ENCODE results near the gene CACNA1C.

CACNA1C gene

DNA sequence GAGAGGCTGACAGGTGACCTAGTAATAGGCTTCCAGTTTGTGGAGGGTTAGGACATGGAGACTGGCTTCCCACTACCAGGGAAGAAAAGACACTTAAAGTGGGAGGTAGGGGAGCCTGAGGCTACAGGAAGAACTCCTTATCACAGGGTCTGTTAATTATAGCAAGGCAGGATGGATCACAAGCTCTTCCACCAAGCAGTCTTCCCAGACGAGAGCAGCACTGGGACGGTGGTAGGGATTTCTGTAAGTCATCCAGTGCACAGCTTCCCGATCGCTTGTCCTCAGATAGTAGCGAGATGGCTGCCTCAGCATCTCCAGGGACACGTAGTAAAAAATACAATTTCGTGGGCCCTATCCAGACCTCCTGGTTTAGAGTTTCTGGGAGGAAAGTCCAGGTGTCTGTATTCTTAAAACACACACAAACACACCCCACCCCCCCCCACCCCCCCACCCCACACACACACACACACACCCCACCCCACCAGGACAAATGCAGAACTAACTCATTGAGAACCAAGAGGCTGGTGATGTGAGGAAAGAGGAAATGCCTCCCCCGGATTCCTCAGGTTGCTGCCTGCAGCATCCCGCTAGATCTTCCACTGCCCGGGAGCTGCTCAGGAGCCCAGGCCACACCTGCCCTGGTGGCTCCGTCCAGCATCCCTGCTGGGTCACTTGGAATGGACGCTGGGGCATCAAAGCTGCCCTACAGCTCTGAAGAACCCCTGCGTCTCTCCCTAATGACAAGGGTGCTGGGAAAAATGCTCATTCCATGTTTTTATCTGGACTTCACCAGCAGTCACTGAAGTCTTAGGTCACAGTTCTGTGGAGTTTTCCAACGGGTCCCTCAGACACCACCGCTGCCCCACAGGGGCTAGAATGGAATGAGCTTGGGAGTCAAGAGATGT, 307.2 kb downstream of the CACNA1C start:
- TF ChIP-seq GATA3 (IDR thresholded peaks at IDR 0.05; ENCODE audit: low read depth, low read length) (no peak), GATA2 (IDR thresholded peaks at IDR 0.05; ENCODE audit: low read depth, low read length) (no peak)

DNA sequence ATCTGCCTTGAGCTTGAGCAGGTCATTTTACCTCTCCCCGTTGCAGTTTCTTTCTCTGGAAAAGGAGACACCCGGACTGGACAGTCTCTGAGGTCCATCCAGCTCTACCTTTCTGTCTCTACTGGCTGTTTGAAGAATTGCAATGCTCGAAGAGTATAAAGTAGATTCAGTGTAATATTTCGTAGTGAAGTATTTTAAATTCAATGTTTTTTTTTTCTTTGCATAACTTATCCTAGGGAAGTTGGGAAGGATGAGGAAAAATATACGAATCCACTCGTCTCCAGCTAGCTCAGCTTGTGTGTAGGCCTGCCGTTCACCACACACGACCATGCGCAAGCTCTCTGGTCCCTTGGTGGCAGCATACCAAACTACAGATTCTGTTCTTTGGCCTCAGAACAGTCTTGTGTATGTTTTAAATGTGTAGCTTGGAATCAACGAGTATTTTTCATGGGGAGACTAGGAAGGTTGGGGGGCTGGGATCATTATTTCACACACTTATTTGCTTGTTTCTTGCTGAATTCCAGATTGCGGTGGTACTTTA, 307.9 kb downstream of the CACNA1C start:
- TF ChIP-seq GATA2 (IDR thresholded peaks at IDR 0.05; ENCODE audit: low read depth, low read length) (no peak), GATA3 (IDR thresholded peaks at IDR 0.05; ENCODE audit: low read depth, low read length) (no peak)

DNA sequence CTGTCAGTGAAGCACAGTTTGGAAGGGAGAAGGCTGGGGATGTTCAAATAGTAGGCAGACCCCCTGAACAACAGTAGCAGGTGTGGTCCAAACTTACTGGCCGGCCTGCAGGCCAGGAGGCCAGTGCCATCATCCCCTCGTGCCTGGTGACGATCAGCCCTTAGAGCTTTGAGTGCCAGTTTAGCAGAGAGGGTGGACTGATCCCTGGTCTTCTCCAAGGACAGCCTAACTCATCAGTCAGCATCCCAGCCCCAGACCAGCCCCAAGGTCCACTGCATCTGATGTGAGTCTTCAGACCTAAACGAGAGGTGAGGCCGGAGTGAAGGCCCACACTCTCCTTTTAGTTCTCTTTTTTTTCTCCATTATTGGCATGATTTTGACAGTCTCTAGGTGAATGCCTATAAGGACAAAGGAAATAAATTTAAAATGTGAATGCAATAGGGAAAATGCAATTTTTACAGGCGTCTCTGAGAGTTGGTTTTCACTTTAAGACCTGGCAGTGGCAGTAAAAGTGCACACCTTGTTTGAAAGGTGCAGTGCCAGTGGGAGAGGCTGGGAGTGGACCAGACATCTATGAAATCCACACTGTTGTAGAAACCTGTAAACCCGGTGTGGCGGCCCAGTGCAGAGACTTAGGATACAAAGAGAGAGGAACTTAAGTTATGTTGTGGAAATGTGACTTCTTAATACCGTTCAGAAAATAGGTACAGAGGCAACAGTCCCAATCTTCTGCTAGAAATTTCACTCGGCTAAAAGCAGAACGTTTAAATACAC, 311.2 kb downstream of the CACNA1C start:
- no peak for TF ChIP-seq GATA3 (IDR thresholded peaks at IDR 0.05; ENCODE audit: low read depth, low read length)
- no peak for TF ChIP-seq GATA2 (IDR thresholded peaks at IDR 0.05; ENCODE audit: low read depth, low read length)

DNA sequence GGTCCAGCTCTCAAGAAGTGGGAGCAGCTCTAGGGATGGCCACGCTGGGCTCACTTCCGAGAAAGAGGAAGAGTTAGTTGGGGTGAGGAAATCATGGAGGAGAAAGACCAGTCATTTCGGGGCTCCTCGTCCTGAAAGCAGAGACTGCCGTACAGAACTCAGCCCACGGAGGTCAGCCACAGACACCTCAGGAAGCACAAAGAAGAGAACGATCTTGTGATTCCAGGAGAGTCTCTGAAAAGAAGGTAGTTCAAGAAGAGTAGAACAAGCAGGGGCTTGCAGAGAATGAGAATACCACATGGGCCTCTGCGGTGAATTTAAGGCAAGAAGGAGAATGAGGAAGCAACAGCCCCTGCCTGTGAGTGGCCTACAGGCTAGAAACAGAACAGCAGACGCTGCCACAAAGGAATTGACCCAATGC, 311.9 kb downstream of the CACNA1C start:
- TF ChIP-seq GATA3 (IDR thresholded peaks at IDR 0.05; ENCODE audit: low read depth, low read length) (no peak), GATA2 (IDR thresholded peaks at IDR 0.05; ENCODE audit: low read depth, low read length) (no peak)

DNA sequence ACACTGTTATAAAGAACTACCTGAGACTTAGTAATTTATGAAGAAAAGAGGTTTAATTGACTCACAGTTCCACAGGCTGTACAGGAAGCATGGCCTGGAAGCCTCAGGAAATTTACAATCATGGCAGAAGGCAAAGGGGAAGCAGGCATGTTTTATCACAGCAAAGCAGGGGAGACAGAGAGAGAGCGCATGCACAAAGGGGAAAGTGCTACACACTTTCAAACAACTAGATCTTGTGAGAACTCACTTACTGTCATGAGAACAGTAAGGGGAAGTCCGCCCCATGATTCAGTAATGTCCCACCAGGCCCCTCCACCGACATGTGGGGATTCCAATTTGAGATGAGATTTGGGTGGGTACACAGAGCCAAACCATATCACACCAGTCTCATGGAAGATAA, 313.9 kb downstream of the CACNA1C start:
- no peak for TF ChIP-seq GATA3 (IDR thresholded peaks at IDR 0.05; ENCODE audit: low read depth, low read length)
- TF ChIP-seq GATA2 (IDR thresholded peaks at IDR 0.05; ENCODE audit: low read depth, low read length): no peak

DNA sequence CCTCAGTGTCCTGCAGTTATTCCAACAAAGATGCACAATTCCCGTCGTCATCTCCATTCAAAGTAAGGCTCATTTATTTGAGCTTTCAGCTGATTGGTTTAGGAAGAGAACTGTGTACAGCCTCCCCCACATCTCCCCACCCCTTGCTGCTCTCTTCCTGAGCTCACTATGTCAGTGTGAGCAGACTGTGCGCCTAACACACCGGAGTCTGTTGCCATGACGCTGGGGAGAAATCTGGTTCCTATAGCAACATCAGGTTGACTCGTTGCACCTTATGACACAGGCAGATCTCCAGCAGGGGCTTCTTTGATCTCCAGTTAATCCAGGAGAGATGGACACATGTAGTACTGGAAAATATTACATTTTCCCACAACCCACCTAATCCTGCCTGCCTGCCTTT, 319.4 kb downstream of the CACNA1C start:
- TF ChIP-seq GATA2 (IDR thresholded peaks at IDR 0.05; ENCODE audit: low read depth, low read length) (no peak), GATA3 (IDR thresholded peaks at IDR 0.05; ENCODE audit: low read depth, low read length) (no peak)

DNA sequence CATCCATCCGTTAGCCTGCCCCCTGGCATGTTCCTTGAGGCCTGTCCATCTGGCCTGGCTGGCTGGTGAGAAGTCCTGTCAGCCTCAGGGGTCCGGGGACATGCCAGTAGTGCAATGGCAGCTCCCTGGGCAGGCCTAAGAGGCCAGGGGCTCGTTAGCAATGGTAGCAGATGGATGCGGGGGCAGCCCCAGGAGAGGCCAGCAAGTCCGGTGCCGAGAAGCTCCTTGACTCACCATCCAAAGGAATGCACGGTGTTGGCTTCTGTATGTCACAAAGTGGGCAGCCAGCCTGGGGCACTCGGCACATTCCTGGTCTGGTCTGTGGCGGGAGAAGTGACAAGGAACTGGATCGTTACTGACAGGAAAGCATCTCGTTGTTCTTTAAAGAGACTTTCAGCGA, 319.9 kb downstream of the CACNA1C start:
- TF ChIP-seq GATA3 (IDR thresholded peaks at IDR 0.05; ENCODE audit: low read depth, low read length) (no peak), GATA2 (IDR thresholded peaks at IDR 0.05; ENCODE audit: low read depth, low read length) (no peak)

DNA sequence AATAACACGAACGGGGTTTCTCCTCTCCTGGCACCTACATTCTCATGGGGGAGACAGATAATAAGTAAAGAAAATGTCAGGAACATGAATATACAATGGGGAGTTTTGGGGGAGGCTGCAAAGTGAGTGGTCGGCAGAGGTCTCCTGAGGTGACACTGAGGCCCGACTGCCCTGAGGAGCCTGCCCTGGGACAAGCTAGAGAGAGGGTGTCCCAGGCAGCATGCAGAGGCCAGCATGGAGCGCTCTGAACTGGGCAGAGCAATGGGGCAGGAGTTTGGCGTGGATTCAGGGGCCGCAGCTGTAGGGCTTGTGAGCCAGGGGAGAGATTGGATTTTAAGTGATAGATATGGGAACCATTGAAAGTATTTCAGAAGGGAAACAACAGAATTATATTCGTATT, 320.5 kb downstream of the CACNA1C start:
- TF ChIP-seq GATA2 (IDR thresholded peaks at IDR 0.05; ENCODE audit: low read depth, low read length) (no peak), GATA3 (IDR thresholded peaks at IDR 0.05; ENCODE audit: low read depth, low read length) (no peak)

DNA sequence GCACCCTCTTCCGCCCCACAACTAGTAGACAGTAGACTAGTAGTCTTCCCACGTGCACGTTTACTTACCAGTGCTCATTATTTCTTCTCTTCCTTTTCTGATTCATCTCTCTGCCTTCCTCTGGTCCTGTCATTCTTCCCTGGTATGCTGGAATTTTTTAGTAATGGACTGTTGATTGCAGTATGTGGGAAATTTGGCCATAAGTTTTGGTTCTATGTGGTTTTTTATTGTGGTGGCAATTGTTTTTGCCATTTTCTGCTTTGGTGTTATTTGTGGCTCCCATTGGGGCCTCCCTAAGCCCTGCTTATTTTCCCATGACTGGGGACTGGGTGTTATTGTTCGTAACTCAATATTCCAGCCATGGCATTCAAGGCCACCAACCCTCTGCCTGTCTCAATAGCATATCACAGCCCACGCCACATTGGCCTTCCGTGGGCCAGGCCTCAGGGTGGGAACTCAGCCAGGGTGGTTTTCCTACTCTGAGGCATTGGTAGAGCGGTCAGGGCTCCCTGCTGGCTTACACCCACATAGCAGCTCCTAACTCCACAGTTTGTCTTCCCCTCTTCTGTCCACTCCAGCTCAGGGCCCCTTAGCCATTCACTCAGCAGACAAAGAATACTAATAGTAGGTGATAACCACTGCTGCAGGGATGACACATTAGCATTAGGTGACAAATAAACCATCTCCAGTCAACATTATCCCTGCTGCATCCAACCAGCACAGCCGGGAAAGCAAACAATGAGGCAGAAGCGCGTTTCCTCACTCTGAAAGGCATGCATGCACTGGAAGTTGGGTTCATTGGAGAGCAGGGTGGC, 321.5 kb downstream of the CACNA1C start:
- TF ChIP-seq GATA3 (IDR thresholded peaks at IDR 0.05; ENCODE audit: low read depth, low read length) (no peak), GATA2 (IDR thresholded peaks at IDR 0.05; ENCODE audit: low read depth, low read length) (no peak)

DNA sequence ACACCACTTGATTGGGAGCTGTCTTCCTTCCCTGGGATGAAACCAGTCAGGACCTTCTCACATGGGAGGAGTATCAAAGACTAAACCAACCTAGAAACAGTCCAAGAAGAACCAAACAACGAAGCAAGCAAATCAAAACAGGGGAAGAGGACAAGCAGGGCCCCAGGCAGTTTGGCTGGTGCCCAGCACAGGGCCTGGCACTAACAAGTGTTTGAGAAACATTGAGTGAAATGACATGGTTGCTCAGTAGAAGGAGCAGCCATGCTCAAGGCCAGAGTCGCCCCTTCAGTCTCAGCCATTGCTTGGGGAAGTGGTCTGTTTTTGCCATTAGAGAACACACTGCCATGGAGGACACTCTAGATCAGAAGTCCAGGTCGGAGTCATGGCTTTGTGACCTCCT, 323.1 kb downstream of the CACNA1C start:
- no peak for TF ChIP-seq GATA3 (IDR thresholded peaks at IDR 0.05; ENCODE audit: low read depth, low read length)
- no peak for TF ChIP-seq GATA2 (IDR thresholded peaks at IDR 0.05; ENCODE audit: low read depth, low read length)

DNA sequence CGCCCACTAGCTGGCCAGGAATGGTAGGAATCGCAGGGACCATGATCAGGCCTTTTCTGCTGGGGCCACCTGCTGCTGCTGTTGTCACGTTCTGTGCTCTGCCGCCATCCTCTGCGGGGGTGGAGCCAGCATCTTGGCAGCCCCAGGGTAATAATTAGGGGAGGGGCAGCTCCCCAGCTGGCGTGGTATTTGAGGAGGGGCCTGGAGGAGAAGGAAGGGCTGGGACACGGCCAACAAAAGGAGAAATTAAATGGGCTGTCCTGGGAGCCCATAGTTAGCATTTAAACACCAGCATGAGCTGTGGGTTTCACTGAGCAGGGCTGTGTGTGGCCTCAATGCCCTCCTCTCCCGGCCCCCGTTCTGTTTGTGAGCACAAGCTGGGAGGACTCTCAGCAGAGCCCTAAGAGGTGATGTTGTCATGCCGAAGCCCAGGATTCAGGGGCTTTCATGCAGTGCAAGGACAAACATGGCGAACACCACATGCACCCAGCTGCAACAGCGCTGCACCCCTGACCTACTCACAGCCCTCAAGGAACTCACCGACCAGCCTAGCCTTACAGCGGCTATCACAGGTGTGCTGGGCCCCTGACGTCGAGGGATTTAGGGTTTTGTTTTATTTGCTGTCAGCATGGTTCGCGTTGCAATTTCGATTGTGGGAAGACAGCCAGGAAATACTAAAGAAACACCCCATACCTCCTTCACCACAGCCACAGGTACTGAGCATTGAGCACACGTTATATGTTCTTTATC, 324.3 kb downstream of the CACNA1C start:
- TF ChIP-seq GATA3 (IDR thresholded peaks at IDR 0.05; ENCODE audit: low read depth, low read length) (no peak), GATA2 (IDR thresholded peaks at IDR 0.05; ENCODE audit: low read depth, low read length) (no peak)

DNA sequence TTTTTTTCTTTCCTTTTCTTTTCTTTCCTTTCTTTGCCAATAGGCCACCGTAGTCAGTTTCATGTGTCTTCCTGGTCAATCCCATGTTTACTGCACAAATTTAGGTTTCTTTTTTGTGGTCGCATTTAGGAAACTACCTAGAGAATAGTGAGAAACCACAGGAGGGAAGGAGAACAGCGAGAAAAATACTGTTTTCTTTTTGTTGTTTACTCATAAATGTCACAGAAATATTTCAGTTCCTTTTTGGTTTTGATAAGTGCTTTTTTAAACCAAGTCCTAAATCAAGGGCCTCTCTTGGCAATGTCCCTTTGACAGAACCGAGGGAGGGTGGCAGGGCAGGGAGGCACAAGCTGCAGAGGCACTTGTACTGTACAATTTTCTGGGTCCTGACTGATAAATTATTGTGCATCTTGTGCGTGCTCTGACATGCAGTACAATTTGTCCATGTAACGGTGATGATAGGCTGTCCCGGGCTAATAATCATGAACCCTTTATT, 326.1 kb downstream of the CACNA1C start:
- TF ChIP-seq GATA2 (IDR thresholded peaks at IDR 0.05; ENCODE audit: low read depth, low read length) (no peak), GATA3 (IDR thresholded peaks at IDR 0.05; ENCODE audit: low read depth, low read length) (no peak)

DNA sequence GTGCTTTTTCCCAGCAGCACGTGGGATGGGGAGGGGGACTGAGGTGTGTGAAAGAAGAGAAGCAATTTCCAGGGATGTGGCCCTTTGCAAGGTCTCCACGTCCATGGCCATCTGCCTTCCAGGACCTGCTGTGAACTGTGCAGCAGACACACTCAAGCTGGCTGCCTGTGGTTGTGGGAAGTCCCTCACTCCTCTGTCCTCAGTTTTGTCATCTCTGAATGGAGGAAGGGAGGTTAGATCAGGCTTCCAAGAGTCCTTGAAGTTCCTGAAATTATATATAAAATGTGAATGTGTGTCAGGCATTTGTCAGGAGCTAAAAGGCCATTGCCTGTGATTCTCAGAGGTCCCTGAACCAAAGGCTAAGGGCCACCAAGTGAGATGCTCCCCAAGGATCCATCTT, 328.2 kb downstream of the CACNA1C start:
- TF ChIP-seq GATA2 (IDR thresholded peaks at IDR 0.05; ENCODE audit: low read depth, low read length) (no peak), GATA3 (IDR thresholded peaks at IDR 0.05; ENCODE audit: low read depth, low read length) (no peak)
